ENCODE data around the gene ZNF605.

- TF ChIP-seq TAF1 (IDR thresholded peaks at IDR 0.05; ENCODE audit: low read depth, low read length) (no peak), CEBPB (IDR thresholded peaks at IDR 0.05; ENCODE audit: low read depth, low read length) (no peak), RAD21 (IDR thresholded peaks at IDR 0.05 in 1 of 2, conservative IDR thresholded peaks at IDR 0.05 in 1 of 2; ENCODE audit: low read depth in 2 of 2, low read length in 2 of 2) (no peak), SRF (IDR thresholded peaks at IDR 0.05; ENCODE audit: low read depth, low read length) (no peak), POLR2AphosphoS5 (IDR thresholded peaks at IDR 0.05; ENCODE audit: low read depth, low read length) (no peak), USF2 (IDR thresholded peaks at IDR 0.05; ENCODE audit: low read length) (no peak), CREB1 (IDR thresholded peaks at IDR 0.05) (no peak), HDAC6 (IDR thresholded peaks at IDR 0.05; ENCODE audit: low read depth, low read length) (no peak)
Measured at GRCh38 chr12:132926415-132926833, 29.7 kb downstream of the ZNF605 start.
